VCaP (cell line): ENCODE results near the gene GJB1.

Experiments used
- H3K27ac ChIP-seq: fragments of 450-650 bp; 2 replicates; pipeline ENCODE4 v1.5.1; 2017
- TF ChIP-seq, protein P1 (sequence below): fragments of 450-650 bp; conservative IDR thresholded peaks from 2 replicates; pipeline ENCODE4 v1.5.1; 2017; ENCODE audit warnings: mild to moderate bottlenecking, moderate library complexity

The GJB1 gene

DNA sequence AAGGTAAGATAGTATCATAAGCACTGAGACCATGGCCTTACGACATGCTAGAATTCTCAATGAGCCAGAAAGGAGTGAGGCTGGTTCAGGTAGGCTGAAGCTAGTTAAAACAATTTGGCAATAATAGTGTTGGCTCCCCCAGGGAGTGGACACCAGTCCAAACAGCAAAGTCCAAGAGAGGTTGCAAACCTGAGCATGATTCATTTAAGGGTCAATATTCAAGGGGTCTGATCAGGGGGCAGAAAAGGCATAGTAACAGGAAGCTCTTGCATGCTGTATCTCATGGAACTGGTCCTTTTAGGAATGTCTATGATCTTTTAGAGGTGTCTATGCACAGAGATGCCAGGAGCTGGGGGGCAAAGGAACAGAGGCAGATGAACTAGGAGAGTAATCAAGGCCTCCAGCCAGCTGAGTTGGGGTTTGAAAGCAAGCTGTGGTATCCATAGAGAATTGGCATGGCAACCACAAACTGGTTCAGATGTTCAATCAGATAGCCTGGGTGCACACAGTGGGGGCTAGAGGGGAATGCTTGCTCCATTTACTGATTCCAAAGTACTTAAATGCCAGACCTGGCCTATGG is 5.1 kb downstream of the GJB1 start:
- no peak overlapping the region for H3K27ac ChIP-seq
- TF ChIP-seq, protein P1, sequence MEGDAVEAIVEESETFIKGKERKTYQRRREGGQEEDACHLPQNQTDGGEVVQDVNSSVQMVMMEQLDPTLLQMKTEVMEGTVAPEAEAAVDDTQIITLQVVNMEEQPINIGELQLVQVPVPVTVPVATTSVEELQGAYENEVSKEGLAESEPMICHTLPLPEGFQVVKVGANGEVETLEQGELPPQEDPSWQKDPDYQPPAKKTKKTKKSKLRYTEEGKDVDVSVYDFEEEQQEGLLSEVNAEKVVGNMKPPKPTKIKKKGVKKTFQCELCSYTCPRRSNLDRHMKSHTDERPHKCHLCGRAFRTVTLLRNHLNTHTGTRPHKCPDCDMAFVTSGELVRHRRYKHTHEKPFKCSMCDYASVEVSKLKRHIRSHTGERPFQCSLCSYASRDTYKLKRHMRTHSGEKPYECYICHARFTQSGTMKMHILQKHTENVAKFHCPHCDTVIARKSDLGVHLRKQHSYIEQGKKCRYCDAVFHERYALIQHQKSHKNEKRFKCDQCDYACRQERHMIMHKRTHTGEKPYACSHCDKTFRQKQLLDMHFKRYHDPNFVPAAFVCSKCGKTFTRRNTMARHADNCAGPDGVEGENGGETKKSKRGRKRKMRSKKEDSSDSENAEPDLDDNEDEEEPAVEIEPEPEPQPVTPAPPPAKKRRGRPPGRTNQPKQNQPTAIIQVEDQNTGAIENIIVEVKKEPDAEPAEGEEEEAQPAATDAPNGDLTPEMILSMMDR, result no peak

DNA sequence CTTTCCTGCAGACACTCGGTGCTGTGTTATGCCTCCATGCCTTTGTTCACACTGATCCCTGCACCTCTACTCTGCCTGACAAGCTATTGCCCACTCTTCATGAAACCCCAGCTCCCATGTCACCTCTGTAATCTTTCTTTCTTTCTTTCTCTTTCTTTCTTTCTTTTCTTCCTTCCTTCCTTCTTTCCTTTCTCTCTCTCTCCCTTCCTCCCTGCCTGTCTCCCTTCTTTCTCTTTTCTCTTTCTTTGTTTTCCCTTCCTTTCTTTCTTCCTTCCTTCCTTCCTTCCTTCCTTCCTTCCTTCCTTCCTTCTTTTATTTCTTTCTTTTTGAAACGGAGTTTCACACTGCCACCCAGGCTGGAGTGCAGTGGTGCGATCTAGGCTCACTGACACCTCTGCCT is 12.5 kb downstream of the GJB1 start:
- TF ChIP-seq, protein P1, result no peak

DNA sequence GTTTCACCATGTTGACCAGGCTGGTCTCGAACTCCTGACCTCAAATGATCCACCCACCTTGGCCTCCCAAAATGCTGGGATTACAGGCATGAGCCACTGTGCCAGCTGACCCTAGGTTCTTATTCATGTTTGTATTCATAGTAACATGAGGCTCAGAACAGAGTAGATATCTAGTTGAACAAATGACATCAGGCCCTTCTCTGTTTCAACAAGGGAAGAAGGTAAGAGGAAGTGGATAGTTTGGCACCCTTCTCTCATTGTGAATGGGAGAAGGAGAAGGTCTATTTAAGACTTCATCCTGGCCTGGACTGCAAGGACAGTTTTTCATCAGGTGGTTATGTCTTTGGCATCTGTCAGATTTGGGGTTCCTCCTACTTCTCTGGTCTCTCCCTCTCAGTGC is 13.8 kb downstream of the GJB1 start:
- TF ChIP-seq, protein P1, result no peak

More for the DNA sequence above, 12.5 kb downstream of the GJB1 start:
- H3K27ac ChIP-seq, result no peak overlapping the region

DNA sequence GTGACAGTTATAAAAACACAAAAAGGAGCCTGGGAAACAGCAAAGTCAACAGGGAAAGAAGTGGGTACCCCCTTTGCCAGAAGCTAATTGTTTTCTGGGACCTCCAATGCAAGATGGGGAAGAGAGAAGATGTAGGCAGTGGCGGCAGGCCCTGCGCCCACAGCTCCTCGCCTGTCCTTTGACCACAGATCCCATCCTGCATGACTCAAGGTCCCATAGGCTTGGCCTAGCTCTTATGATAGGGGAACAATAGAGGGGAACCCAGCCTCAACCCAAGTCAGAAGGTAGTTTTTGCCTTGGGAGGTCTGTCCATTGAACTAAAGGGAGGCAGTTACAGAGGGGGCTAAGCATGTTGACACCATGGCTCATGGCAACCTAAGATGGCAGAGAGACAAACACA is 16.8 kb downstream of the GJB1 start:
- H3K27ac ChIP-seq, result no peak overlapping the region
- TF ChIP-seq, protein P1, result no peak

More for the DNA sequence above, 13.8 kb downstream of the GJB1 start:
- H3K27ac ChIP-seq, result no peak overlapping the region

DNA sequence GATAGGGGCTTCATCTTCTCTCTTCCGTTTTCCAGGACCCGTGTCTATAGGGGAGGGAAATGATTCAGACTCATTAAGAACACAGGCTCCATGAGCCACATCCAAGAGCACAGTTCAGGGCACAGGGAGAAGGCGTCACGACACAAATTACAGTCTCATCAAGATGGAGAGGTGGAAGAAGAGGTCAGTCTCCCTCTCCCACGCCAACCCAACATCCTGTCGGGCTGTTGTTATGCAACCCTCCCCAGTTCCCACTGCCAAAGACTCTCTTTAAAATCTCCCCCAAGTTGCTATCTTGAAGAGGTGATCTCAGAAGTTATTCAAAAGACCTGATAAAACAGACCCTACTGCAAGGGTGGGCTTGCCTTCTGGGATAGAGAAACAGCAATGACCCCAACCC is 18.3 kb downstream of the GJB1 start:
- TF ChIP-seq, protein P1, result no peak
- no peak overlapping the region for H3K27ac ChIP-seq

DNA sequence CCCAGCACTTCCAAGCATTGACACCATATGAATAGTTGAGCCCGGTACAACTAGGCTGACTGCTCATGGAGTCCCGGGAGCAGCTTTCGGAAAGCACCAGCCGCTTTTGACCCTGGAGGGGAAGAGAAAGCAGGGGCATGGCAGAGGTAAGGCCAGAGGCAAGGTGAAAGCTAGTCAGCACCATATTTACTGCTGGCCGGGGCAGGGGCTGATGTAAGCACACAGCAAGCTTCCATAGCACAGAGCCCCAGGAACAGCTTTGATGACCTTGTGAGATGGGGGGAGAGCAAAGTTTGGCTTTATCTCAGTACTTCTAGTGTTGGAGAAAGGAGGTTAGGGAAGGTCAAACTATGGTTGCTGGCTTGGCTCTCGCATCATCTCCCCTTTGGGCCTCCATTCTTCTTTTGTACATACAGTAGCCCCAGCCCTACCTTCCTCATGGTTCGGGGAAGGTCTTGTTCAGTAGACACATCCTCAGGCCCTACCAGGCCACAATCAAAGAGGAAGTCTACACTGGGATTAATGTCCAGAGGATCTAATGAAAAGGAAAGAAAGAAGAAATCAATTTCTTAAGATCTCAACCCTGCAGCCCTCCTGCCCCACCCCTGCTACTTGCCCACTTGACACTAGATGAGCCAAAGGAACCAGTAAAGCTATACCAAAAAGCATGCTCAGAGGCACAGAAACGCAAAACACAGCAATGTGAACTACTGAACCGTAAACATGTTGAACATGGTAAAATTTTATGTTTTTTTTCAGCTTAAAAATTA is 21.5 kb downstream of the GJB1 start:
- TF ChIP-seq, protein P1, result no peak
- no peak overlapping the region for H3K27ac ChIP-seq

DNA sequence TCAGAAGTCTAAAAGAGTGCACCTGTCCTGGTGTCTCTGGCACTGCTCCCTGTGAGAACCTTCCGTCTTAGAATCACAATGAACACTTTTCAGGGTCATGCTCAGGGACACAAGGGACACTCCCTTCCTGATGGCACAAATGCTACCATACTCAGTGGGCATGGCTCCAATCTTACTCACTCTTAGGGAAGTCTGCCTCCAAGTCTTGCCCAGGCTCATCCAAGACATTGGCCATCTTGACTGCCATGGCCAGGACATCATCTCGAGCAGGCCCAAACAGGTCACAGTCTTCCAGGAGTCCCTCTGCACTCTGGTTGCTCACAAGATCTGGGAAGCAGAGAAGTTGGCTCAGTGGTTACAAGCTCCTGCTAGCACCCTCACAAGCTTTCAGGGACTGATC is 22.1 kb downstream of the GJB1 start:
- TF ChIP-seq, protein P1, result no peak
- H3K27ac ChIP-seq, result no peak overlapping the region
